ENCODE results near the gene NEGR1.

DNA sequence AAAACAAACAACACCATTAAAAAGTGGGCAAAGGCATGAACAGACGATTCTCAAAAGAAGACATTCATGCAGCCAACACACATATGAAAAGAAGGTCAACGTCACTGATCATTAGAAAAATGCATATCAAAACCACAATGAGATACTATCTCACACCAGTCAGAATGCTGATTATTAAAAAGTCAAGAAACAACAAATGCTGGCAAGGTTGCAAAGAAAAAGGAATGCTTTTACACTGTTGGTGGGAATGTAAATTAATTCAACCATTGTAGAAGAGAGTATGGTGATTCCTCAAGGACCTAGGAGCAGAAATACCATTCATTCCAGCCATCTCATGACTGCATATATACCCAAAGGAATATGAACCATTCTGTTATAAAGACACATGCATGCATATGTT lies 419.6 kb downstream of the NEGR1 start:
- TF ChIP-seq CTCF (IDR thresholded peaks at IDR 0.05), result no peak
- no peak for TF ChIP-seq POLR2A (IDR thresholded peaks at IDR 0.05)
